Common myeloid progenitor, CD34-positive (primary cell): Measurements from ENCODE around the gene NGB.

Experiments
- CTCF ChIA-PET: fragments of 350-600 bp; sonication (Branson Sonifier 250); formaldehyde crosslinking; loops from one replicate; lab custom pipeline; 2021; ENCODE audit warnings: antibody characterized with exemption; lab: Charles Lee
- POLR2A ChIA-PET: fragments of 350-600 bp; sonication (Branson Sonifier 250); formaldehyde crosslinking; loops from one replicate; lab custom pipeline; 2021; ENCODE audit warnings: antibody characterized with exemption; lab: Charles Lee
- DNase-seq, 3 donors: peaks; one replicate each; pipeline versions ENCODE4 v3.0.0 to v3.0.0-alpha.2; 2013
- H3K27ac ChIP-seq, 2 experiments: 1 replicate in 1 of 2; 2 replicates in 1 of 2; pipeline ENCODE4 v1.7.0; 2013; ENCODE audit warnings: inconsistent platforms in 2 of 2, low read length in 2 of 2, mild to moderate bottlenecking in 2 of 2, low read depth in 1 of 2, moderate library complexity in 1 of 2; ENCODE audit not compliant: severe bottlenecking in 2 of 2, insufficient read depth in 1 of 2, poor library complexity in 1 of 2
- H3K27me3 ChIP-seq, 5 experiments: replicated peaks in 2 of 5; 1 replicate in 3 of 5; 2 replicates in 2 of 5; pipeline versions ENCODE4 v1.6.1 to v1.7.0; 2013; ENCODE audit warnings: low read length in 4 of 5, mild to moderate bottlenecking in 2 of 5, moderate library complexity in 2 of 5, inconsistent platforms in 1 of 5; ENCODE audit not compliant: insufficient read depth in 5 of 5, control insufficient read depth in 4 of 5
- H3K36me3 ChIP-seq, 4 experiments: 1 replicate in 2 of 4; 2 replicates in 2 of 4; pipeline versions ENCODE4 v1.6.1 to v1.7.0; 2013; ENCODE audit warnings: low read length in 3 of 4, control low read depth in 1 of 4, mild to moderate bottlenecking in 1 of 4; ENCODE audit not compliant: control insufficient read depth in 4 of 4, insufficient read depth in 4 of 4
- H3K4me1 ChIP-seq, 4 experiments: 1 replicate in 3 of 4; 2 replicates in 1 of 4; pipeline versions ENCODE4 v1.6.1 to v1.7.1; 2013; ENCODE audit warnings: low read length in 3 of 4, mild to moderate bottlenecking in 3 of 4, control low read depth in 1 of 4, inconsistent platforms in 1 of 4, moderate library complexity in 1 of 4; ENCODE audit not compliant: control insufficient read depth in 4 of 4, insufficient read depth in 4 of 4; ENCODE audit errors: control extremely low read depth in 1 of 4
- H3K4me3 ChIP-seq, 7 experiments: 1 replicate in 4 of 7; 2 replicates in 3 of 7; pipeline versions ENCODE4 v1.5.1 to v1.7.0; 2013; ENCODE audit warnings: mild to moderate bottlenecking in 7 of 7, low read length in 6 of 7, moderate library complexity in 6 of 7, inconsistent platforms in 2 of 7, low read depth in 2 of 7, control low read depth in 1 of 7; ENCODE audit not compliant: insufficient read depth in 4 of 7, control insufficient read depth in 1 of 7; ENCODE audit errors: extremely low read depth in 1 of 7
- H3K9me3 ChIP-seq, 5 experiments: 1 replicate in 4 of 5; 2 replicates in 1 of 5; pipeline versions ENCODE4 v1.6.1 to v1.7.1; 2013; ENCODE audit warnings: low read length in 4 of 5, mild to moderate bottlenecking in 2 of 5, inconsistent platforms in 1 of 5, low read depth in 1 of 5, moderate library complexity in 1 of 5; ENCODE audit not compliant: control insufficient read depth in 4 of 5, insufficient read depth in 2 of 5; ENCODE audit errors: control extremely low read depth in 1 of 5
- WGBS: methylation state at CpG from one replicate; pipeline ENCODE4 v1.1.5; 2013; ENCODE audit not compliant: insufficient coverage; 5-methylcytosine and 5-hydroxymethylcytosine counted together

Gene NGB

GRCh38 chr14:77268989-77269600 lies 1.9 kb downstream of the NGB start:
- peak in 2 of 3 donors; percentile 54 to 56 for DNase-seq
- H3K4me1 ChIP-seq: peaks cover 0 to 29% (median 23%) of the 10 kb centered on the region in 4 experiments
- no peak overlapping the region for H3K4me3 ChIP-seq
- 78% methylated on average over 5 of the region's 8 CpGs for WGBS
- no peak overlapping the region for H3K27ac ChIP-seq
- H3K36me3 ChIP-seq: no peaks in the 10 kb centered on the region
- peaks cover 0 to 56% (median 19%) of the 10 kb centered on the region in 5 experiments for H3K27me3 ChIP-seq
- CTCF ChIA-PET: interaction anchor here (0.9 kb wide), 1 partner anchor 27 kb away, joined by 3 read pairs; no protein-coding TSS in a partner anchor
- peaks cover 0 to 7% (median 3%) of the 10 kb centered on the region in 5 experiments for H3K9me3 ChIP-seq
- POLR2A ChIA-PET: no interaction called here

DNA sequence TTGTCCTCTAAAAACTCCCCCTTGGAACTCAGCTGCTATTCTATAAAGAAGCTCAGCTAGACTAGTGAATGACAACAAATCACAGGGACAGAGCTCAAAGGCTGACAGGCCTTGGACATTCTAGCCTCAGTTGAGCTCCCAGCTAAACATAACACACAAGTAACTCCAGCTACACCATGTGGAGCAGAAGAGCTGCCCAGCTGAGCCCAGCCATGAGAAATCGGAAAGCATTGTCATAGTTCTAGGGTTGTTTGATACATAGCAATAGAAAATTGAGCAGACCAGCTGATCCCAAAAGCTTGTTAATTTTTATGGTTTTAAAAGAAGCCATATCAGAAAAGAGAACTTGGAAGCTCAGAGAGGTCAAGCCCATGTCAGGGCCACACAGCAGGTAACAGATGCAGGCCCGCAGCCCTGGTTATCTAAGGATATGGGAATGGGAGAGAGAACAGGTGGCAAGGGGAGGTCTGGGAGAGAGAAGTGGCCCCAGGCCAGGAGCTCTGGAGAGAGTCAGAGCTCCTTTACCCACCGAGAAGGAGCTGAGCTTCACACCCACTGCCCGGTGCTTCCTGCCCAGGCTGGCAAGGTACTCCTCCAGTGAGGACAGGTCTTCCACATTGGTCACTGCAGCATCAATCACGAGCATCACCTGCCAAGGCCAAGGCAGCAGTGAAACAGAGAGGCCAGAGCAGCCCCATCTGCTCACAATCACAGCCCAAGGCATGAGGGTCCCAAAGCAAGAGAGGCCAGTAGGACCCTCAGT lies 2.9 kb downstream of the NGB start:
- H3K27me3 ChIP-seq: peaks cover 0 to 55% (median 19%) of the 10 kb centered on the region in 5 experiments
- no peaks in the 10 kb centered on the region for H3K36me3 ChIP-seq
- CTCF ChIA-PET: interaction anchor here (0.9 to 1.9 kb wide), 6 partner anchors 11 to 73 kb away, joined by 3 to 4 read pairs (median 3); no protein-coding TSS in a partner anchor
- no peak overlapping the region for H3K4me3 ChIP-seq
- H3K4me1 ChIP-seq: peaks cover 0 to 29% (median 23%) of the 10 kb centered on the region in 4 experiments
- POLR2A ChIA-PET: interaction anchor here (0.6 kb wide), 1 partner anchor 1089 kb away, joined by 3 read pairs; no protein-coding TSS in a partner anchor
- H3K27ac ChIP-seq: no peak overlapping the region
- WGBS: 94% methylated on average over 4 of the region's 5 CpGs
- H3K9me3 ChIP-seq: peaks cover 0 to 7% (median 3%) of the 10 kb centered on the region in 5 experiments
- DNase-seq: no peak

DNA sequence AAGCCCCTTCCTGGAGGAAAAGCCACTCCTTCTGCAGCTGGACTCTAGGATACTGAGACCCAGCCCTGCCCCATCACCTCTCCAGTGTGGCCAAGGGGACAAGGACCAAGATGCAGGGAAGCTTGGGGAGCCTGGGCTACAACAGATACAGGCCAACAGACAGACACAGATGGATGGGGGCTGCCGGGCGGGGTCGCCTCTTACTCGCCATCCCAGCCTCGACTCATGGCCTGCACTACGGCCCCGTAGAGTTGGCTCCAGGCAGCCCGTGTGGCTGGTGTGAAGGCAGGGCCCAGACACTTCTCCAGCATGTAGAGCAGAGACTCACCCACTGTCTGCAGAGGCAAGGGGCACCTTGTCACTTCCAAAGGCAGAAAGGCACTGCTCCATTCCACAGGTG lies 4.7 kb downstream of the NGB start:
- Histone ChIP-seq H3K36me3 (no peaks in the 10 kb centered on the region), H3K9me3 (peaks cover 0 to 7% (median 3%) of the 10 kb centered on the region in 5 experiments), H3K4me3 (no peak overlapping the region), H3K27me3 (peaks cover 0 to 37% (median 13%) of the 10 kb centered on the region in 5 experiments), H3K4me1 (peaks cover 0 to 29% (median 22%) of the 10 kb centered on the region in 4 experiments), H3K27ac (no peak overlapping the region)
- no peak for DNase-seq
- CTCF ChIA-PET: interaction anchor here (3.0 kb wide), 1 partner anchor 9 kb away, joined by 8 read pairs; no protein-coding TSS in a partner anchor
- POLR2A ChIA-PET: interaction anchor here (0.5 kb wide), 1 partner anchor 174 kb away, joined by 3 read pairs; no protein-coding TSS in a partner anchor
- WGBS: 95% methylated on average over 8 of the region's 8 CpGs

- Histone ChIP-seq H3K9me3 (peaks cover 0 to 7% (median 3%) of the 10 kb centered on the region in 5 experiments), H3K36me3 (no peaks in the 10 kb centered on the region), H3K4me3 (no peak overlapping the region), H3K4me1 (peaks cover 0 to 29% (median 21%) of the 10 kb centered on the region in 4 experiments), H3K27ac (no peak overlapping the region), H3K27me3 (peaks cover 0 to 31% (median 11%) of the 10 kb centered on the region in 5 experiments)
- CTCF ChIA-PET: interaction anchor here (3.0 kb wide), 1 partner anchor 9 kb away, joined by 8 read pairs; no protein-coding TSS in a partner anchor
- DNase-seq: no peak
- WGBS: 97% methylated on average over 6 of the region's 16 CpGs
- POLR2A ChIA-PET: interaction anchor here (0.5 kb wide), 1 partner anchor 173 kb away, joined by 3 read pairs; no protein-coding TSS in a partner anchor
Measured at GRCh38 chr14:77265561-77266335, 5.3 kb downstream of the NGB start.

DNA sequence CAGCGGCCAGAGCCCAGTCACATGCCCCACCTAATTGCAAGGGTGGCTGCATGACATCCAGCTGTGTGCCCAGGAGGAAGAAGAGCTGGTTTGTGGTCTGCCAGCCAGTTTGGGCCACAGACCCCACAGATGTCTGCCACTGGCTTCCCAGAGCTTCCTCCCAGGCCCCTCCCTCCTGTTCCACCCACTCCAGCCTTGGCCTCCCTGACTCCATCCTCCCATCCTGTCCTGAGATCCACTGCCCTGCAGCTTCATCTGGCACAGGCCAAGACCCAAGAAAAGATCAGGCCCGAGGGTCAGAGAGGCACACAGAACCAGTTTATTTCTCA lies 5.9 kb downstream of the NGB start:
- H3K27me3 ChIP-seq: peaks cover 0 to 25% (median 11%) of the 10 kb centered on the region in 5 experiments

DNA sequence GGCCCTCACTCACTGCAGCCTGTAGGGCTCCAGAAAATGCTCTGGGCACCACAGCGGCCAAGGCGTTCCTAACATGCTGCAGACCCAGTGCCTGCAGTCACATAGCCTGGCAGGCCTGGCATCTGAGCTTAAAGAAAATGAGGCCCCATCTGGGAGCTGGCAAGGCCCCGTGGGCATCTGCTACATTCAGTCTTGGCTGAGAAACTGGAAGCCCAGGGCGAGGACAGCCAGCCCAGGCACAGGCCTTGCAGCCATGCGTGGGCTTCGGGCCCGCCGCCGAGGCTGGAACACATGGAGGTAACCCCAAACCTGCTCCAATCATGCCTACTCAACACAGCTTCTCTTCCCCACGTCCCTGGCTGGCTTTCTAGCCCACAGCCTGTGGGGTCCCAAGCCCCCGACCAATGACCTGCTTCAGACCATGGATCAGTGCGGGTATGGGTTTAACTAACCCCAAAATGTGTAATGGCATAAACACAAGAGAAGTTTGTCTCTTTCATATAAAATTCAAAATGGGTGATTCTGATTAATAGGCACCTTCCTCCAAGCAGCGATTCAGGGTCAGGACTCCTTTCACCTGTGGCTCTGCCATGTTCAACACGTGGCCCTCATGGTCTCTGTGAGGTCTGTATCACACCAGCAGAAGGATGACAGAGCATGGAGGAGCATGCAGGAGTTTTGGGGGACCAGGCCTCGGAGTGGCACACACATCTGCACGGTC lies 6.4 kb downstream of the NGB start:
- ChIA-PET CTCF (interaction anchor here (3.0 kb wide), 1 partner anchor 10 kb away, joined by 8 read pairs; no protein-coding TSS in a partner anchor), POLR2A (no interaction called here)
- no peak overlapping the region for H3K4me3 ChIP-seq
- 94% methylated on average over 14 of the region's 16 CpGs for whole genome bisulfite sequencing
- no peaks in the 10 kb centered on the region for H3K36me3 ChIP-seq
- peaks cover 0 to 20% (median 11%) of the 10 kb centered on the region in 5 experiments for H3K27me3 ChIP-seq
- H3K9me3 ChIP-seq: peaks cover 0 to 7% (median 3%) of the 10 kb centered on the region in 5 experiments
- peaks cover 0 to 26% (median 21%) of the 10 kb centered on the region in 4 experiments for H3K4me1 ChIP-seq
- H3K27ac ChIP-seq: no peak overlapping the region
- no peak for DNase-seq

More for the DNA sequence above, 5.9 kb downstream of the NGB start:
- CTCF ChIA-PET: interaction anchor here (3.0 kb wide), 1 partner anchor 10 kb away, joined by 8 read pairs; no protein-coding TSS in a partner anchor
- no peak overlapping the region for H3K4me3 ChIP-seq
- H3K27ac ChIP-seq: no peak overlapping the region
- POLR2A ChIA-PET: no interaction called here
- H3K9me3 ChIP-seq: peaks cover 0 to 7% (median 3%) of the 10 kb centered on the region in 5 experiments
- DNase-seq: peak in 1 of 3 donors; percentile 13
- WGBS: 85% methylated on average over 2 of the region's 2 CpGs
- H3K4me1 ChIP-seq: peaks cover 0 to 29% (median 21%) of the 10 kb centered on the region in 4 experiments
- no peaks in the 10 kb centered on the region for H3K36me3 ChIP-seq
